GM04504 (cell line): ENCODE measurements around the gene SNX27.
"Not testable (repeated sequence)": the region's sequence is repeated elsewhere in the genome, so short reads cannot be mapped to it uniquely, and the experiment has no call there.

Experiments
- DNase-seq: peaks from one replicate; pipeline ENCODE4 v3.0.0-alpha.2; 2012; ENCODE audit warnings: low read depth

SNX27 gene

DNA sequence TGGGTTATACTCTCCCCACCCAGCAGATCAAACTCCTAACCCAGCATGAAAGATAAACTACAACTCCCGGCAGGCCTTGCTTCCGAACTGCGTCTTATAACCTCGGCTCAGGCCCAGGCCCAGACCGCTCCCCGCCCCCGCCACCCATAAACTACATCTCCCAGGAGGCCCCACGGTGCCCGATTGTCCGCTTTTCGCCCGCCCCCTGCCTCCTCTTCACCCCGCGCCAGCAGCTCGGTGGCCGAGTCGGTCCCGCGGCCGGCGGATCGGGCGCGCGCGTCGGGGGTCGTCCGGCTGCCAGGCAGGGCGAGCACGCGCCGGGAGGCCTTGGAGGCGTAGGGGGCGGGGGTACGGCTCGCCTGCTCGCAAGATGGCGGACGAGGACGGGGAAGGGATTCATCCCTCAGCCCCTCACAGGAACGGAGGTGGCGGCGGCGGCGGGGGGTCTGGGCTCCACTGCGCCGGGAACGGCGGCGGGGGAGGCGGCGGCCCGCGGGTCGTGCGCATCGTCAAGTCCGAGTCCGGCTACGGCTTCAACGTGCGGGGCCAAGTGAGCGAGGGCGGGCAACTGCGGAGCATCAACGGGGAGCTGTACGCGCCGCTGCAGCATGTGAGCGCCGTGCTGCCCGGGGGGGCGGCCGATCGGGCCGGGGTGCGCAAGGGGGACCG lies at the start of gene SNX27:
TSS of gene SNX27 (plus strand) at position 219 of the 669 bp plus-strand sequence. CDS start at position 371, 152 bp downstream.
- DNase-seq: peak; percentile 71

DNA sequence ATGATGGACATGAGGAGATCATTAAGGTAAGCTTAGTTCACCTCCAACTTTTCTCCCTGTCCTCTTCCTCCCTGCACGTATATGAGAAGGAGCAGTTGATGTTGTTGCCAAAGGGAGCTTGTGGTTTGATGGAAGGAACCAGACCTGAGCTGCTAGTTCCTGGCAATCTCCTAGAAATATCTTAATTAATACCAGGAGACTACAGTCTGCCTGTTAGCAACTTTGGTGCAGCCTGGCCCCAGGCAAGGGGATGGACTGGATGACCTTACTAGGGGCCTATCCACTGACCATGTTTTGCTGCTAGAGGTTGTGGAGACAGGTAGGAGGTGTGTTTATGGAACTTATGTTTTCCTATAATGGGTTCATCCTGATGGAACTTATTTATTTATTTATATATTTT lies 49.2 kb upstream of the SNX27 start:
- no peak for DNase-seq

DNA sequence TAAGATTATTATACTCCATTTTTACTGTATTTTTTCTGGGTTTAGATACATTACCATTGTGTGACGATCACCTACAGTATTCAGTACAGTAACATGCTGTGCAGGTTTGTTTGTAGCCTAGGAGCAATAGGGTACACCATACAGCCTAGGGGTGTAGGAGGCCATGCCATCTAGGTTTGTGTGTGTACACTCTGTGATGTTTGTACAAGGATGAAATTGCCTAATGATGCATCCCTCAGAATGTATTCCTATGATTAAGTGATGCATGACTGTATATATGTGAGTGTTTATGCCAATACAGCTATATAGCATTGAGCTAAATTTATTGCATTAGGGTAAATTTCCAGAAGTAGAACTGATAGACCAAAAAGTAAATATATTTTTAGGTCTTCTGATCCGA lies 48.5 kb upstream of the SNX27 start:
- no peak for DNase-seq

DNA sequence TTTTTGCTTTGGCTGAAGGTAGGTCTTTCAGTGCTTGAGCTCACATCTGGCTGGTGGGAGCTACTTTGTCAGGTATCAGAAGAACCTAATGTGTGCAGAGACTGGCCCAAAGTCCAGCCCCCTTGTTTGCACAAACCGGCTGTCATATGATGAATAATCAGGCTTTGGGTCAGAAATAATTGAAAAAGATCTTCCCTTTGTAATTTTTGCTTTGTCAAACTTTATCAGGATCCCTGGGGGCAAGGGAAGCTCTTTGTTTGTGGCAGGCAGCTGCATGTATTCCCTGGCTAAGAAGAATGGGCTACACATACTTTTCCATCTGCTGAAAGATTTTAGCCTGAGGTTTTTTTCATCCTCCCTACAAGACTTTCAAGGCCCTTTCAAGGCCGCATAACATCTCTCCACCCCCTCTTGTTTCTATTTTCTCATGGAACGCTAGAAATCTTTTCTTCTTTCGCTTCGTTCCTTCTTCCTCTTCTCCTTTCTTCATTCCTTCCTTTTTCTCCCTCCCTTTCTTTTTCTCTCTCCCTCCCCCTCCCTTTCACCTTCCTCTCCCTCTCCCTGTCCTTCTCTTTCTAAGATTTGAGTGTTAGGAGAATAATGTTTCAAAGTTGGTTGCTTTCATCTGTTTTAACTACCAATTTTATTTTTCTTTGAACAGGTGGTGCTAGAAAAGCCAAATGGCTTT lies 46.2 kb upstream of the SNX27 start:
- DNase-seq: no peak

DNA sequence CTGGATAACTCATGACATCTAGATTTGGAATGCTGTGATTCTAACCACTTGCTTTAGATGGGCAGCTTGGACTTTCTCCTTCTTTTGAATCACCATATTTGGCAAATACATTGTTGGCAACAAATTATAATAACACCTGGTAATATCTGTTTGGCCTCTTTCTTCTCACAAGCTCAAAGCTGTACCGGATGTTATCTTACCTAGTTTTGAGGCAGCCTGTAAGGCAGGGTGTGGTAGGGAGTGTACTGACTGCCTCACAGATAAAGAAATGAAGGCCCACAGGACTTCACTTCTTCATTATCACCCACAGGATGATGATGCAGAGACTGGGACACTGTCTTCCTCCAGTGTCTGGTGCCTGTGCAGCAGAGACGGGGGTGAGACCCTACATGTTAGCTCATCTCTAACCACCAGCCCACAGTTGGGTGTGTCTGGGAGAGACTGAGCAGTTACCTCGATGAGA lies 43.2 kb upstream of the SNX27 start:
- no peak for DNase-seq

DNA sequence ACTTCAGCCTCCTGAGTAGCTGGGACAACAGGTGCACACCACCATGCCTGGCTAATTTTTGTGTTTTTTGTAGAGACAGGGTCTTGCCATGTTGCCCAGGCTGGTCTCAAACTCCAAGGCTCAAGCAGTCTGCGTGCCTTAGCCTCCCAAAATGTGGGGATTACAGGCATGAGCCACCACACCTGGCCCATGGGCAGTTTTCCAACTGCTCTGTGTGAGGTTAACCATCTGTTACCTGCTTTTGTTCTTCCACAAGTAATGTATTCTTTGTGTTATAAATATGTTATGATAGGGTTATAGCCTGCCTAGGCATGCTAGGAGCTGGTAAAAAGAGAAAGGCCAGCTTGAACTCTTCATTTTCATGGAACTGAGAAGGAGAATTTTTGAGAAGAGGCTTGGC lies 41.0 kb upstream of the SNX27 start:
- no peak for DNase-seq

DNA sequence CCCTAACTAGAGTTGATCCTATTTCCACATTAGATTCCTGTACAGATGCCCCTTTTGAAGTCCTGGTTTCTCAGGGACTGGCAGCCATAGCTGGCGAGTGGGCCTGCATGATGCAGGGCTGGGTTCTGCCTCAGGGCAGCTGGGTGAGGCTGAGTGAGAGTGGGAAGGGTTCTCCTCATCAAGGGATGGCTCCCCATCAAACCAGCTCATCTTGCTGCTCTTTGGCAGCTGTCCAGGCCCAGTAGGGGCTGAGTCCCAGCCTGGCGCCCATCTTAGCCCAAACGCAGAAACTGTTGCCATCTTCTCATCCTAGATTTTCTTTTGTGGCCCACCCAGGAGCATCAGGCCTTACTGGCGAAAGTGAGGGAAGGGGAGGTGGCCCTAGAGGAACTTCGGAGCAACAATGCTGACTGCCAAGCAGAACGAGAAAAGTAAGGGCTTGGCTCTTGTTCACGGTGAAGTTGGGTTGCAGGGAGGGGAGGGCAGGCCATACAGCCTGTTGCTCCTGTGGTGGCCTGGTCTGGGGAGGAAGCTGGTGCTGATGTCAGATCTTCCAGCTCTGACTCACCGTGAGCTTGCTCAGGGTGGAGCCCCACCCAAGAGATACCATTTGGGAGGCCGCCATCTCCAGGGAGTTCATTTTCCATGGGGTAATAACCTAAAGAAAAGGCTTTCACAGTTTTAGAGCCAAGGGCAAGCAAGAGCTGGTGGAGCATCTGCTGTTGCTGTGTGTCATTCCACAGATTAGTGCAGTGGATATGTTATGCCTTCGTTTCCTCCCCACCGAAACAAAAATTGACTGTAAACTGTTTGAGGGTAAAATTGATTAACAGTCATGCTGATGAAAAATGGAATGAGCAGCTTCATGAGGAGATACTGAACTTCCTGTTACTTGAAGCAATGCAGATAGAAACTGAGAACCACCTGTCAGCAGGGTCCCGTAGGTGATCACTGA lies 37.0 kb upstream of the SNX27 start:
- peak; percentile 57 for DNase-seq

DNA sequence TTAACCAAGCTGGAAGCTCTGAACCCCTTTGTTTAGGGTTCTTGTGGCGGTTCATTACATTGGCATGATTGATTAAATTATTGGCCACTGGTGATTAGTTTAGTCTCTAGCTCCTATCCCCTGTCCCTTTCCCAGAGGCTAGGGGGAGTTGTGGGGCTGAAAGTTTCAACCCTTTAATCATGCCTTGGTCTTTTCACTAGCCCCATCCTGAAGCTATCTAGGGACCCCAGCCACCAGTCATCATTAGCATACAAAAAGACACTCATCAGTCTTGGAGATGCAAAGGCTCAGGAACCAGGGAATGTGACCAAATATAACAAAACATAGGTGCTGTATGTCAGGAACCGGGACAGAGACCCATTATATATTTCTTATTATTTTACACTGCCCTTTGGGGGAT lies 34.7 kb upstream of the SNX27 start:
- no peak for DNase-seq

DNA sequence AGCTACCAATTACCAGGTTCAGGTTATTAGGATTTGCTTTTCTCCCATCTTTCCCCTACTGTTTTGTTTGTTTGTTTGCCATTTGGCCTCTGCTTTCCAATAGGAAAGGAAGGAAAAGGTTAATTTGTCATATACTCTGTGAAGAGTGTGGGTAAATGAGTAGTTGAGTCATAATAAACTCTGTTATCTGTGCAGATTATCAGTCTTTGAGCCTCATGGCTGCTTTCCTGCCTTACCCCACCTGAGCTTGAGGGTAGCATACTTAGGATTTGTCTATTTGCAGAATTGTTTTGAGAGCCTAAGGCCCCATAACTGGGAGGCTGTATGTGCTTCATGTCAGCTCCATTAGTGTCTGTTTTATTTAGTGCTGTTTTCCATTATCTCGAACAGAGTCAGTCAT lies 32.9 kb upstream of the SNX27 start:
- no peak for DNase-seq

DNA sequence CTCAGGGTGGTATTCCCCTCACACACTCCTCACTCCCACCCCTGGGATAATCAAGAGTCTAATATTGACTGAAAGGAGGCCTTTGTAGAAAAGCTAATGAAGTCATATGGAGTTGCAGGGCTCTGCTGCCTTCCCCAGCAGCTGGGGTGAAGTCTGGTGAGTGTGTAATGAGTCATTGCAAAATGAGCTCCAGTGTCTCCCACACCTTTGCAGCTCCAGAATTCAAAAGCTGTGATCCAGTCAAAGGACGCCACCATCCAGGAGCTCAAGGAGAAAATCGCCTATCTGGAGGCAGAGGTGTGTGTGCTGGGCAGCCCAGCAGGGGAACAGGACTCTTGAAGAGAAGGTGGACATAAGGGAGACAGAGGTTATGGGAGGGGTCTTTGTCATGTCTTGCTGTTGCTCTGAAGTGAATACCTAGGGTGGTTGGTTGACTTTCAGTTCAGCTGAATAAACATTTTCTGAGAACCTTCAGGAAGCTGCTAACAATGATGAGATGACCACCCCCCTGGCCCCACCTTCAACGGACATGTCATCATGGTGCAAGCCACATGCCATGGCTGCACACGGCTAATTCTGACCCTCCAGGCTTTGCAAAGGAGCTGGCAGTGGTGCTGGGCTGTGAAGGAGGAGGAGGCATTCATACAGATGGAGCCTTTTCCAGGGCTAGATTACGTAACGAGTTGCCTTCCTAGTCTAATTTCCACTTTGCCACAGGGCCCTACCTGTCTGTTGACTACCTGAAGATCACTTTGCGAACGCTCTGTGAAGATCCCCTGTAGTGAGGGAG lies 32.2 kb upstream of the SNX27 start:
- DNase-seq: no peak

DNA sequence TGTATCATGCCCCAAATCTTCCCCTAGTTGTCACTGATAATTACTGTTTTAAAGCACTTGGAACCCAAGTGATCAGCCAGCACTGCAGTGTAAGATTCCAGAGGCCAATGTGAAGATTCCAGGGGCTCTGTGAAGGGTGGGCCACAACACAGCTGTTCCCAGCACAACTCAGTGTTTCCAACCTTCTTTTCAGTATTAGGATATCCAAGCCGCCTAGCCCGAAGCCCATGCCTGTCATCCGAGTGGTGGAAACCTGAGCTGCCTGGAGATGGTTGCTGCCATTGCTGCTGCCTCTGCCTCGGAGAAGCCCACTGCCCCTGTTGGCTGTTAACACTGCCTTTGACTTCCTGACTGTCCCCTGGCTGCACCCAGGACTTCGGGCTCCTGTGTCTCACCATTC lies 30.4 kb upstream of the SNX27 start:
- no peak for DNase-seq

DNA sequence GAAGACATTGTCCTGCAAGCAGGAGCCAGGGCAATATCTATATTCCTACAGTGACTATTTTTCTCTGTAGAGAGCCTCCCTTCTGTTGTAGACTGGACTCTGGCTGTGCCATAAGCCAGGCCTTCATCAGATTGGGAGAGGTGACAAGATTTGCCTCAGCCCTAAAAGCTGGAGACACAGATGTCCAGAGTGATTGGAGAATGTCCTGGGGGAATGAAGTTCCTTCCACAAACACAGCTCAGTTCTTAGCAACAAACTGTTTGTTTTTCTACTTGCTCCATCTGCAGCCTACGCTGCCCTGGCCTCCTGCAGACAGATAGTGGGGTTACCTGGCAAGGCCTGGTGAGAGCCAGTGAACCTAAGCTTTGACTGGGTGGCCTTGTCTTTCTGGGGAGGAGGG lies 29.9 kb upstream of the SNX27 start:
- no peak for DNase-seq

DNA sequence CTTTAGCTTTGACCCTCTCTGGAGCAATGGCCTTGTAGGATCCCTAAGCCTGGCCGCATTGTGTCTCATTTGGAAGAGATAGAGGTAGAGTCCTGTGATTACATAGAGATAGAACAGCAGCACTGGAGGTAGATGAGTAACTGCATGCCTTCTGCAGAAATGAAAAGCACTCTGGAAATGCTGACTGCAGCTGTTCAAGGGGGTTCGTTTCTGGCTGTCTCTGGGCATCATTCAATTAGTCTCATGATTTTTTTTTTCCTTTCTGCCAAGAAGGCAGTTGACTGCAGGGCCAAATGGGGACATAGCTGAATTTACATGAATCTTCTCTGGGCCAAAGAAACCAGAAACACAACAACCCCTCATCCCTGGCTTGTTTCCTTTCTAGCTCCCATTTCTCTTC lies 28.1 kb upstream of the SNX27 start:
- no peak for DNase-seq

DNA sequence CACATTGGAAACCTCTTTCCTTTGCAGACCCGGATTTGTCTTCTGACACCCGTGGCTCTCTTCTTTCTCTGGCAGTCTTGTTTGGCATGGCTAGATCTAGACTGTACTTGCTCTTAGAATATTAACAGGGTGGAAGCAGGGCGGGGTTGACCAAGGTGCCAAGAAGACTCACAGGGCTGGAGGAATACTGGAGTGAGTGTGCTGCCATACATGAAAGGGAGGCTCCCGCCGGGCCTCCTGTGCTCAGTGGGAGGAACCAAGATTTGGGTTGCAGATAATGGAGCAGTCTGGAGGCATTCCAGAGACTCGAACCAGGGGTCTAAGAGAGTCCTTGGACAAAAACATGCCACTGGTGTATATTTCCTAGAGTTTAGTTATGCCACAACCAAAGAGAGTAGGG lies 27.6 kb upstream of the SNX27 start:
- DNase-seq: no peak

DNA sequence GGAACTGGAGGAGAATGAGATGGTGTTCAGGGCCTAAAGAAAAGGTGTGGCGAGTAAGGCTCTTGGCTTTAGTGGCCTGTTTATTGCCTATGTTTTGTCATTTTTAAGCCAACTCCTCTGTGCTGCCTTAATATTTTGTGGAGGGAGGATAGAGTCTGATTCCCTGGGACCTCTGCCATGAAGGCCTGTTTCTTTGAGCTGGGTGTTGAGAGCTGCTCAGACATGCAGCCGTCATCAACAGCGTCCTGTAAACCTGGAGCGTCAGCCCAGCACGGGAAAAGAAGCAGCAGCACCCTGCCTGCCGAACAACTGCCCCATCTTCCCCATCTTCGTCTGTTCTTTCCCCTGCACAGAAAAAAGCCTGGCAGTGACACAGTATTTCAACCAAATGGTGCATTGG lies 27.1 kb upstream of the SNX27 start:
- no peak for DNase-seq

DNA sequence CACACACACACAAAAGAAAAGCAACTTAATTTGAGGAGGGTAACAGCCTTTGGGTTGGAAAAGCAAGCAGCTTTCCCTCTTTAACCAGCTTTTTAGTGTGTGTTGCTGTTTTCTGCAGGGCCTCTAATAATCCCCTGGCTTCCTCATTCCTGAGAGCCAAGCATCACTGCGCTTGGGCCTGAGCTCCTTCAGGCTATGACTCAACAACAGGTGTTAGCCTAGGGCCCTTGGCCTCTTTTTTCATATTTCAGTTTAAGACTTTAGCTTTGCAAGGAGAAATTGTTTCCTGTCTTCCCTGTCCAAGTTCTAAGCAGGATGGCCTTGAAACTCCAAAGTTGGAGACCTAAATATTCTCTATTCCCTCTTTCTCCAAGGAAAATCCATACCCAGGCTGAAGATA lies 26.2 kb upstream of the SNX27 start:
- peak; percentile 37 for DNase-seq

DNA sequence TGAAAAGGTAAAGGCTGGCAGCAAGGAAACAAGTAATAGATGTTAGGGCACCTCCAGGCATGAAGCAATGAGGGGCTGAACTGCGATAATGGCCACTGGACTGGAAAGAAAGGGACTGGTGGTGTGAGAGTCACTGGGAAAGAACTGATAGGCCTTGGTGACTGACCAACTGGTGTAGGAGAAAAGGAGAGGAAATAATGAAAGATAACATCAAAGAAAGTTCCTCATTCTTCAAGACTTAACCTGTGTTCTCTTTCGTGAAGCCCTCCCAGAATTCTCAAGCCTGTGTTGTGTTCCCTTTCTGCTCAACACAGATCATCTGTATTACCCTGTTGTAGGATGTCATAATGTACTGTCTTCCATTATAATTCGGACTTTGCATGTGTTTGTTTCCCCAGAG lies 20.9 kb upstream of the SNX27 start:
- DNase-seq: no peak

DNA sequence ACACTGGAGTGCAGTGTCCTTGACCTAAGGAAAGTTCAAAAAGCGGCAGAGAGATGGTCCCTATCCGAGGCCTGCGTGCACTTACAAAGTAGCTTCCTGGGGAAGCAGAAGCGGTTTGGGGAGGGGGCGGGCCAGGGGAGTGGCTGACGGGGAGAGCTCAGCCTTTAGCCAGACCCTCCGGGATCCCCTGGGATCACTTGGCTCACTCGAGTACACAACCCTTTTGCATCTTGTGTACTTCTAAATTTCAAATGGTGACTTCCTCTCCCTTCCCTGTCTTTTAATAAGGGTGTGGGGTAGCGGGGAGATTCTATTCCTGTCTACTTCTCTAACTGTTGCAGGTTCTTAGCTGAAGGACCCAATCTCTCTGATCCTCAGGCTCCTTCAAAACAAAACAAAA lies 18.1 kb upstream of the SNX27 start:
- no peak for DNase-seq

DNA sequence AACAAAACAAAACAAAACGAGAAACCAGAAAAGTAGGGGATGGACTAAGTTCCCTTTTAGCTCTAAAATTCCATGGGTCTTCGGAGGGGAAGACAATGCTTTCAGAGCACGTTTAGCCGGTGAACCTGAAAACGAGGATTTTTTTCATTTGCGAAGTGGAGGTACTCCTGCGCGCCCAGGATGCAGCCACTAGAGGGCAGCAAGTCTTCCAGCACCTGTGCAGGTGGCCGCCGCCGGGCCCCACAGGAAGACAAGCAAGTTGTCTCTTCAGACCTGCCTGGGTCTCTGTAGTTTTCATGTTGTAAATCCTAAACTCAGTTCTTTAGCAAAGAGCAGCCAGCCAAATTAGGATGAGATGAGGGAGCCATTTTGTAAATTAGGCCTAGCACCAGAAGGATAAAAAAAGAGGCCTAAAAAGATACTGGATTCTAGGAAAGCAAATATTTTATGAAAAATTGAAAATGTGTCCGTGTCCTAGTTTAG lies 17.7 kb upstream of the SNX27 start:
- DNase-seq: no peak

DNA sequence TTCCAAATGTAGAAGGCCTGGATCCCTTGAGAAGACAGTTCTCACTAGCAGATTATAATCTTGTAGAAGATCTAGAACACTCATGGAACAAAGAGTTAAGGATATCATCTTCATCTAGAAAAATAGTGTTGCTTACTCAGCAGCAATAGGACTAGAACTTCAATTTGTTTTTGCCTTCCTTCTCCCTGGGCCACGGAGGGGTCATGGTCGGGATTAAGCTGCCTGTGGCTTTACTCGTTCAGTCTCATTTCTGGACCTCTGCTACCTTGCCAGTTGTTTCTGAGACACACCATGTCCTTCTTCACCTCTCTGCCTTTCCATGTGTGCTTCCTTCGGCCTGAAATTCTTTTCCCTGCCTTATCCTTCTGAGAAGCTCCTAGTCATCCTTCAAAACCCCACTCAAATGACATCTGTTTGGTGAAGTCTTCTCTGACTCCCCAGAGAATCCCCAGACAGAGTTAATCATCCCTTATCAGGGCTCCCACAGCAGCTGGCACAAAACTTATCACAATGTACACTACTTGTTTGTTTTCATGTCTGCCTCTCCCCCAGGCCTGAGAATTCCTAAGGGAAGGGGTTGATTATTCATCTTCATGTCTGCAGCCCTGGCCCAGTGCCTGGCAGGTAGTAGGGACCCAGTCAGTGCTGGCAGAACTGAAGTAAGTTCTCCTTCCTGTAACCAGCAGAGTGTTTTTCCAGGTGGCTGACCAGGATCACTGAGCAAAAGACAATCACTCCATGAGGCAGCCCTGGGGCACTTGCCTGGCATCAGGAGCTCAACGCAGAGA lies 15.5 kb upstream of the SNX27 start:
- DNase-seq: no peak

DNA sequence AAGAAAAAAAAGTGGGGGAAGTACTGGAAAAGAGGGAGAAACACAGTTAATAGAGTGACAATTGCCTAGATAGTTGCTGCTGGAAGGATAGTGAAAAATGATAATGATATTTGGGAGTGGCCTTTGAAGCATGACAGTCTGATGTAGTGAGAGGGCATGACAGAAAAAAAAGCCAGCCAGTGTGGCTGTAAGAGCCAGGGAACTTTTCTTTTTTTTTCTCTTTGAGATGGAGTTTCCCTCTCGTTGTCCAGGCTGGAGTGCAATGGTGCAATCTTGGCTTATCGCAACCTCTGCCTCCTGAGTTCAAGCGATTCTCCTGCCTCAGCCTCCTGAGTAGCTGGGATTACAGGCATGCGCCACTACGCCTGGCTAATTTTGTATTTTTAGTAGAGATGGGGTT lies 9.3 kb upstream of the SNX27 start:
- not testable (repeated sequence) for DNase-seq
